Right lobe of liver (tissue), 6 donors: ENCODE data around the gene TP53I11. TPM values are rescaled to one million over a fixed set of nuclear protein-coding genes. Genes with fewer than 3 reads are reported as not detected.

Experiments
- ATAC-seq, 4 donors: fragments of 200-7000 bp; cut with Tn5 transposase; one replicate each; pipeline ENCODE4 v1.9.1; 2020; ENCODE audit warnings: mild to moderate bottlenecking in 4 of 4, moderate library complexity in 4 of 4
- DNase-seq, 3 donors: peaks; one replicate each; pipeline ENCODE4 v3.0.0-alpha.2; 2020
- H3K27ac ChIP-seq, 3 donors: fragments of 200-600 bp; one replicate each; pipeline ENCODE4 v1.8.0; 2022
- H3K27me3 ChIP-seq, 2 donors: fragments of 200-600 bp; one replicate each; pipeline ENCODE4 v1.8.0; 2022
- H3K36me3 ChIP-seq, 4 donors: fragments of 200-600 bp; sonication (generic) in 1 of 4; one replicate each; pipeline versions ENCODE4 v1.5.1 to v1.8.0; 2017 to 2022; ENCODE audit warnings: control low read depth in 1 of 4
- H3K4me1 ChIP-seq, 4 donors: fragments of 200-600 bp; sonication (generic) in 1 of 4; one replicate each; pipeline versions ENCODE4 v1.5.1 to v1.8.0; 2017 to 2022; ENCODE audit warnings: control low read depth in 1 of 4
- H3K4me3 ChIP-seq, 3 donors: fragments of 200-600 bp; one replicate each; pipeline ENCODE4 v1.8.0; 2022
- H3K9me3 ChIP-seq, 4 donors: fragments of 200-600 bp; sonication (generic) in 1 of 4; one replicate each; pipeline versions ENCODE4 v1.5.1 to v1.8.0; 2017 to 2022; ENCODE audit warnings: control low read depth in 1 of 4
- CTCF ChIP-seq, 4 donors: fragments of 200-600 bp in 3 of 4; fragments of 450-650 bp in 1 of 4; IDR thresholded peaks; one replicate each; pipeline versions ENCODE4 v1.5.1 to v1.8.0; 2016 to 2022; ENCODE audit warnings: antibody characterized with exemption in 4 of 4, mild to moderate bottlenecking in 2 of 4
- POLR2A ChIP-seq: fragments of 450-650 bp; IDR thresholded peaks from one replicate; pipeline ENCODE4 v1.6.1; 2017; ENCODE audit warnings: antibody characterized with exemption, mild to moderate bottlenecking
- WGBS: methylation state at CpG from one replicate; pipeline ENCODE4 v1.1.6; 2018; ENCODE audit warnings: low coverage, low lambda C conversion rate; ENCODE audit not compliant: insufficient coverage; ENCODE audit errors: missing lambda C conversion rate; 5-methylcytosine and 5-hydroxymethylcytosine counted together
- intact Hi-C, 2 donors: fragments of 100-400 bp; cut with DNase I; formaldehyde crosslinking; loops; one replicate each; pipeline versions ENCODE4 v1.11.2 to v1.14.1; 2022
- total RNA-seq, 6 experiments: library from RNA; depleted of rRNA in 2 of 6; stranded (reverse); fragments of >200 nt in 2 of 6; fragmentation: NEBNext Ultra II Directional in 3 of 6; extraction: Animal tissue kit (Norgen Biotek cat#: 25700) in 3 of 6; gene quantifications; one replicate each; pipeline versions ENCODE4 v1.1.0 to v1.2.4, GENCODE V29; 2016 to 2023
- donor health status: DM: no; HTN: yes; CAD: no.
- donor health status: DM: no; HTN: no; CAD: no.
- donor health status: DM: no; HTN: no; CAD: no.
- donor health status: DM: no; HTN: yes; CAD: no.
- donor health status: DM: no; HTN: yes; CAD: no.

The TP53I11 gene
- total RNA-seq, 6 experiments from 2014 or later = 5.7 to 22.1 (median 12.2) TPM

- WGBS = 61% methylated on average over 6 of the region's 6 CpGs
- DNase-seq (no peak), ATAC-seq (no peak)
- no peaks in the 10 kb centered on the region for H3K9me3 ChIP-seq
- no peaks in the 10 kb centered on the region for H3K27me3 ChIP-seq
- H3K4me1 ChIP-seq = no peaks in the 10 kb centered on the region
- intact Hi-C loops = no loop called here
- TF ChIP-seq POLR2A = no peak
- TF ChIP-seq CTCF (IDR thresholded peaks at IDR 0.05) = no peak
- H3K27ac ChIP-seq = no peak overlapping the region
- H3K4me3 ChIP-seq = no peak overlapping the region
- H3K36me3 ChIP-seq = no peaks in the 10 kb centered on the region
Measured at GRCh38 chr11:44883277-44883676, 67.4 kb downstream of the TP53I11 start.

Other genes with a start within 250 kb of the TP53I11 start
- gene TSPAN18, start 223.9 kb downstream of the TP53I11 start, total RNA-seq = 10 to 100 TPM in 1 of 6 experiments, 1 to 10 TPM in 5; 3.4 to 10.6 (median 5.3) TPM
- 1 to 10 TPM; 1.4 to 4.1 (median 3.8) TPM for gene PRDM11, start 195.8 kb upstream of the TP53I11 start, total RNA-seq